ENCODE data around the gene ZFPM1. TPM values are rescaled to one million over a fixed set of nuclear protein-coding genes. Genes with fewer than 3 reads are reported as not detected.

The ZFPM1 gene
- total RNA-seq, 6 donors from 2014 or later: 1.0 to 8.4 (median 3.3) TPM

DNA sequence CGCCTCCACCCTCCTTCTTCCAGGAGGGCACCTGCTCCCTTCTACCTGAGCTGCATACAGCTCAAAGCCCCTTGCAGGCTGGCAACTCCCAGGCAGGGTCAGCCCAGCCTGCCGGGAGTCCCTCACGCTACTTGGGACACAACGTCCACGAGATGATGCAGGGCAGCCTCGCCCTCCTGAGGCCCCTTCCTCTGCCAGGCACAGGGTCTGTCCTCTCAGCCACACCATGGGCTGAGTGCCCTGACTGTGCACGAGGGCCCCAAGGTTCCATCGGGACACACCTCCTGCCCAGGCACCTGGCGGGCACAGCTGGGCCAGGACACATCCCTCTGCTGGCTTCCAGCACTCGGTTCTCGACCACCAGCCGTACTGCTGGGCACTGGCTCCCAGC, 86.2 kb downstream of the ZFPM1 start:
- DNase-seq: no peak
- no peaks in the 10 kb centered on the region for H3K36me3 ChIP-seq
- H3K4me1 ChIP-seq: peaks cover 9 to 13% (median 10%) of the 10 kb centered on the region in 4 donors
- H3K27me3 ChIP-seq: peaks cover 0 to 15% (median 12%) of the 10 kb centered on the region in 4 donors
- no peak for ATAC-seq (ENCODE audit: low FRiP score in 2 of 2)
- no peak overlapping the region for H3K4me3 ChIP-seq
- H3K27ac ChIP-seq: no peak overlapping the region
- peaks cover 5 to 18% (median 18%) of the 10 kb centered on the region in 4 donors for H3K9me3 ChIP-seq
- TF ChIP-seq EP300 (IDR thresholded peaks at IDR 0.05) (no peak), POLR2A (IDR thresholded peaks at IDR 0.05) (no peak), POLR2AphosphoS5 (IDR thresholded peaks at IDR 0.05) (no peak)
- TF ChIP-seq, protein P1, sequence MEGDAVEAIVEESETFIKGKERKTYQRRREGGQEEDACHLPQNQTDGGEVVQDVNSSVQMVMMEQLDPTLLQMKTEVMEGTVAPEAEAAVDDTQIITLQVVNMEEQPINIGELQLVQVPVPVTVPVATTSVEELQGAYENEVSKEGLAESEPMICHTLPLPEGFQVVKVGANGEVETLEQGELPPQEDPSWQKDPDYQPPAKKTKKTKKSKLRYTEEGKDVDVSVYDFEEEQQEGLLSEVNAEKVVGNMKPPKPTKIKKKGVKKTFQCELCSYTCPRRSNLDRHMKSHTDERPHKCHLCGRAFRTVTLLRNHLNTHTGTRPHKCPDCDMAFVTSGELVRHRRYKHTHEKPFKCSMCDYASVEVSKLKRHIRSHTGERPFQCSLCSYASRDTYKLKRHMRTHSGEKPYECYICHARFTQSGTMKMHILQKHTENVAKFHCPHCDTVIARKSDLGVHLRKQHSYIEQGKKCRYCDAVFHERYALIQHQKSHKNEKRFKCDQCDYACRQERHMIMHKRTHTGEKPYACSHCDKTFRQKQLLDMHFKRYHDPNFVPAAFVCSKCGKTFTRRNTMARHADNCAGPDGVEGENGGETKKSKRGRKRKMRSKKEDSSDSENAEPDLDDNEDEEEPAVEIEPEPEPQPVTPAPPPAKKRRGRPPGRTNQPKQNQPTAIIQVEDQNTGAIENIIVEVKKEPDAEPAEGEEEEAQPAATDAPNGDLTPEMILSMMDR (IDR thresholded peaks at IDR 0.05): no peak
- WGBS, 2 donors: 70 to 76% methylated on average over 2 to 12 of the region's 12 CpGs

DNA sequence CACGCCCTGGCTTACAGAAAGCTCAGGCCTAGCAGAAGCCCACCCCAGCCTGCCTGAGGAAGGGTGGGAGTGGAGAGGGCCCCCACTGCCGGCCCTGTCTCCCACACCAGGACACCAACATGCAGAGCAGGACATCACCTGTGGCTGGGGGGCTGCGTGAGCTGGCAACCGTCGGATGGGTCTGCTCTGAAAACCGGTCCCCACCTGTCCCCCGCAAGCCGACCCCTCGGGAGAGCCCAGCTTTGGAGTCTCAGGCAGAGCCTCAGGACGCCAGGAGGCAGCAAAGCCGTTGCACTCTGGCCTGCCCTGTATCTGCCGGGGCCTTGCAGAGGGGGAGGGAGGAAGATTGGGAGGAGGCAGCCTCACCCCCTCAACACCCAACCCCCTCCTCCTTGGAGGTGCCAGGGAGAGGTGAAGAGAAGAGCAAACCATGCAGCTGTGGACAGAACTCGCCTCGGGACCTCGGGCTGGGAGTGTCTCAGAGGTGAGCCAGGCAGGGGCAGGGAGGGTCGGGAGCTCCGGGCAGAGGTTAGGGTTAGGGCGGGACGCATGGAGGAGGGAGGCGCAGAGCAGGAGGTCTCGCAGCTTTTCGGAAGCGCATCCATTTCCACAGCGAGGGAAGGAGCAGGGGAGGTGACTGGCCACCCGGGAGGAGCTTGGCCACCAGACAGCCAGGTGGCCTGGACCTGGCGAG, 86.7 kb downstream of the ZFPM1 start:
- 37 to 53% methylated on average over 7 to 21 of the region's 26 CpGs for WGBS, 2 donors
- no peak for ATAC-seq (ENCODE audit: low FRiP score in 2 of 2)

DNA sequence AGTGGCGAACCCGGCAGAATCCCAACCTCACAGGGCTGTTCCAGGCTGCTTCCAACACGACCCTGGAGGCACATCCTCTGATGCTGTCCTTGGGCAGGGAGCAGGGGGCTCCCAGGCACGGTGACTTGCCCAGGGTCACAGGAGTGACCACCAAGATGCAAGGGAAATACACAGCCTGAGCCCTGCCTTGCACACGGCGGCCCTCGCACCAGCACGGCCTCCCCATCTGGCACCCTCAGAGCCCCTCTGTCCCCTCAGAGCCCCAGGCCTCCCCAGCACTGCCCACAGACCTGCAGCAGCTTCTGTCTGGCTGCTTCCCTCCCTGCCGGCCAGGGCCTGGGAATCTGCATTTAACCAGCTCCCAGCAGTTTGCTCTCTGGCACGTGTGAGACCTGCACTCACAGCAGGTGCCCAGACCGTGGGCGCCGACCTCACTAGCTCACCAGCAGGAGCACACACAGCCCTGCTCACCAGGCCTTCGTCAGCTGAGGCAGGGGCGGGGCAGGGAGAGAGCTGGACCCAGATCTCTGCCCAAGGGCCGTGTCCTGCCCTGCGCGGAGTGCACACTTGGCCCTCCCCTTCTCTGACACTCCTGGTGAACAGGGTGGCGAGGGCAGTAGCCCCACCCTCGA, 87.4 kb downstream of the ZFPM1 start:
- Histone ChIP-seq H3K36me3 (no peaks in the 10 kb centered on the region), H3K27ac (no peak overlapping the region), H3K4me1 (peaks cover 1 to 5% (median 2%) of the 10 kb centered on the region in 4 donors), H3K9me3 (peaks cover 5 to 20% (median 18%) of the 10 kb centered on the region in 4 donors), H3K4me3 (no peak overlapping the region), H3K27me3 (peaks cover 0 to 18% (median 12%) of the 10 kb centered on the region in 4 donors)
- DNase-seq: no peak
- 65 to 69% methylated on average over 6 to 20 of the region's 20 CpGs for WGBS, 2 donors
- no peak for ATAC-seq (ENCODE audit: low FRiP score in 2 of 2)
- no peak for TF ChIP-seq EP300 (IDR thresholded peaks at IDR 0.05)
- TF ChIP-seq POLR2AphosphoS5 (IDR thresholded peaks at IDR 0.05): no peak
- no peak for TF ChIP-seq POLR2A (IDR thresholded peaks at IDR 0.05)
- TF ChIP-seq, protein P1 (IDR thresholded peaks at IDR 0.05): no peak

More for the DNA sequence above, 86.7 kb downstream of the ZFPM1 start:
- peaks cover 0 to 15% (median 12%) of the 10 kb centered on the region in 4 donors for H3K27me3 ChIP-seq
- no peak overlapping the region for H3K27ac ChIP-seq
- no peak overlapping the region for H3K4me3 ChIP-seq
- no peaks in the 10 kb centered on the region for H3K36me3 ChIP-seq
- H3K9me3 ChIP-seq: peaks cover 5 to 20% (median 18%) of the 10 kb centered on the region in 4 donors
- TF ChIP-seq POLR2AphosphoS5 (IDR thresholded peaks at IDR 0.05): no peak
- TF ChIP-seq POLR2A (IDR thresholded peaks at IDR 0.05): no peak
- no peak for TF ChIP-seq EP300 (IDR thresholded peaks at IDR 0.05)
- TF ChIP-seq, protein P1 (IDR thresholded peaks at IDR 0.05): no peak
- H3K4me1 ChIP-seq: peaks cover 8 to 11% (median 9%) of the 10 kb centered on the region in 4 donors
- no peak for DNase-seq

DNA sequence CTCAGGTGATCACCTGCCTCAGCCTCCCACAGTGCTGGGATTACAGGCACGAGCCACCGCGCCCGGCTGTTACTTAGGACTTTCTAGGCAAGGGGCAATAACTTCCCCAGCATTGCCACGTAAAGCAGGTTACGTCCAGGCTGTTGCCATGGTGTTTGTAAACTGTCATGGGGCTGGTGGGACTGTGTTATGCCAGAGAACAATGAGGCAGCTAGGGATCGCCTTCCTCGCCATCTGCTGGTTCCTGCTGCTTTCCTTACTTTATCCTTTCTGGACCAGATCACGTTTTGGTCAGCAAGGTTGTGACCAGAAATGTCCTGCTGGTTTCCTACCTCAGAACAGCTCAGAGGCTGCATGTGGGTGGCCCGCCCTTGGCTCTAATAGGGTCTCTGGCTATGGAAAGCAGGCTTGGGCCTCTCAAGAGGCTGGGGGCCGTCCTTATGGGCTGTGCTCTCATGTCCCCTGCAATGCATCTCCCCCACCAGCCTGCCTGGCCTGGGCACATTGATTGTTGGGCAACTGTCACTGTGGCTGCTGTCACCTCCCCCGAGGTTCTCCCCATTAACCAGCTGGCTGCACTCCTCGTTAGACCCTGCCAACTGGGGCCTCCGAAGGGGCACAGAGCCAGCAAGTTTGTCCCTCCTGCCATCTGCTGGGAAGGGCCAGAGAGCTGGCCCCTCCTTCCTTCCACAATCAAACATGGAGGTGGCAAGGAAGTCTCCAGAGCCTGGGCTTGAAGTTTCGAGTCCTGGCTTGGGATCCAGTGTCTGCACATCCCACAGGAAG, 88.9 kb downstream of the ZFPM1 start:
- H3K27me3 ChIP-seq: peaks cover 0 to 25% (median 12%) of the 10 kb centered on the region in 4 donors
- 74 to 77% methylated on average over 12 to 15 of the region's 15 CpGs for WGBS, 2 donors

More for the DNA sequence above, 88.9 kb downstream of the ZFPM1 start:
- no peak for TF ChIP-seq EP300 (IDR thresholded peaks at IDR 0.05)
- TF ChIP-seq POLR2AphosphoS5 (IDR thresholded peaks at IDR 0.05): no peak
- TF ChIP-seq POLR2A (IDR thresholded peaks at IDR 0.05): no peak
- H3K9me3 ChIP-seq: peaks cover 5 to 20% (median 18%) of the 10 kb centered on the region in 4 donors
- ATAC-seq (ENCODE audit: low FRiP score in 2 of 2) (no peak), DNase-seq (no peak)
- no peaks in the 10 kb centered on the region for H3K4me1 ChIP-seq
- H3K36me3 ChIP-seq: no peaks in the 10 kb centered on the region
- H3K27ac ChIP-seq: no peak overlapping the region
- H3K4me3 ChIP-seq: no peak overlapping the region
